Panc1 (cell line): ENCODE measurements around the gene SORCS1. TPM values are rescaled to one million over a fixed set of nuclear protein-coding genes. Genes with fewer than 3 reads are reported as not detected.

Experiments
- ATAC-seq: fragments of 200-7000 bp; cut with Tn5 transposase; 2 replicates; pipeline ENCODE4 v1.9.1; 2020; ENCODE audit warnings: mild to moderate bottlenecking, moderate library complexity
- BruUV-seq: library from RNA; stranded (reverse); fragments of 400-500 nt; replicated peaks from 2 replicates; lab custom pipeline; 2021; lab: Mats Ljungman, UMichigan
- CTCF ChIA-PET: fragments of 300-600 bp; sonication (Branson Sonifier 250); formaldehyde crosslinking; loops from one replicate; lab custom pipeline; 2022; ENCODE audit warnings: antibody characterized with exemption; lab: Charles Lee
- POLR2A ChIA-PET: fragments of 300-600 bp; sonication (Branson Sonifier 250); formaldehyde crosslinking; loops from one replicate; lab custom pipeline; 2022; ENCODE audit warnings: antibody characterized with exemption; lab: Charles Lee
- DNase-seq: peaks from one replicate; pipeline ENCODE4 v3.0.0-alpha.2; 2010; ENCODE audit warnings: low read depth, low spot score
- H3K27ac ChIP-seq: 2 replicates; pipeline ENCODE4 v1.5.1; 2011; ENCODE audit warnings: mild to moderate bottlenecking, low read length, inconsistent platforms
- H3K27me3 ChIP-seq: fragments of 200-500 bp; sonication (Bioruptor generic); 2 replicates; pipeline ENCODE4 v1.6.0; 2014; ENCODE audit warnings: low read length, inconsistent platforms; ENCODE audit not compliant: control insufficient read depth, insufficient read depth
- H3K36me3 ChIP-seq: fragments of 200-500 bp; sonication (Bioruptor generic); 2 replicates; pipeline ENCODE4 v1.5.1; 2014; ENCODE audit warnings: inconsistent platforms, mild to moderate bottlenecking, low read length, moderate library complexity; ENCODE audit not compliant: control insufficient read depth, insufficient read depth
- H3K4me1 ChIP-seq: 2 replicates; pipeline ENCODE4 v1.5.1; 2011; ENCODE audit warnings: inconsistent platforms, mild to moderate bottlenecking, low read length, moderate library complexity; ENCODE audit not compliant: control insufficient read depth, insufficient read depth
- H3K4me3 ChIP-seq, 2 experiments: 2 replicates each; pipeline ENCODE4 v1.5.1; 2011 to 2012; ENCODE audit warnings: low read depth in 2 of 2, low read length in 2 of 2, mild to moderate bottlenecking in 2 of 2, inconsistent platforms in 1 of 2, moderate library complexity in 1 of 2
- H3K9me3 ChIP-seq: fragments of 200-500 bp; sonication (Bioruptor generic); 2 replicates; pipeline ENCODE4 v1.5.1; 2014; ENCODE audit warnings: low read depth, mild to moderate bottlenecking, inconsistent platforms, low read length, moderate library complexity; ENCODE audit not compliant: control insufficient read depth, insufficient read depth
- POLR2AphosphoS5 ChIP-seq: IDR thresholded peaks from 2 replicates; pipeline ENCODE4 v1.6.1; 2012; ENCODE audit warnings: mild to moderate bottlenecking, low read depth, low read length, moderate library complexity
- SIN3A ChIP-seq: IDR thresholded peaks from 2 replicates; pipeline ENCODE4 v1.6.1; 2012; ENCODE audit warnings: low read depth, mild to moderate bottlenecking, low read length, moderate library complexity, borderline replicate concordance; ENCODE audit not compliant: insufficient read depth
- TCF7L2 ChIP-seq: IDR thresholded peaks from 2 replicates; pipeline ENCODE4 v1.6.1; 2011; ENCODE audit warnings: mild to moderate bottlenecking, low read depth, low read length, inconsistent platforms
- in situ Hi-C: cut with HindIII; loops from 2 replicates; pipeline ENCODE4 v1.10.0; 2016; ENCODE audit warnings: low sequenced_read_pairs, low pct_unique_long_range_greater_than_20kb
- intact Hi-C: fragments of 100-400 bp; cut with micrococcal nuclease; formaldehyde crosslinking; loops from one replicate; pipeline ENCODE4 v1.10.0; 2022; ENCODE audit not compliant: unreplicated experiment
- total RNA-seq: library from RNA; stranded (reverse); gene quantifications from one replicate; pipeline ENCODE4 v1.2.1, GENCODE V29; 2021; ENCODE audit not compliant: unreplicated experiment
- TF ChIP-seq, protein P1 (sequence below): fragments of 450-650 bp; IDR thresholded peaks from 2 replicates; pipeline ENCODE4 v1.5.1; 2017; ENCODE audit warnings: mild to moderate bottlenecking
- TF ChIP-seq, protein P2 (sequence below), 2 experiments: IDR thresholded peaks; 2 replicates each; pipeline ENCODE4 v1.6.1; 2011 to 2012; ENCODE audit warnings: low read depth in 2 of 2, control low read depth in 1 of 2, low read length in 1 of 2, mild to moderate bottlenecking in 1 of 2, moderate library complexity in 1 of 2; ENCODE audit not compliant: insufficient read depth in 1 of 2

Gene SORCS1
- total RNA-seq, 1 experiment from 2014 or later = not detected

DNA sequence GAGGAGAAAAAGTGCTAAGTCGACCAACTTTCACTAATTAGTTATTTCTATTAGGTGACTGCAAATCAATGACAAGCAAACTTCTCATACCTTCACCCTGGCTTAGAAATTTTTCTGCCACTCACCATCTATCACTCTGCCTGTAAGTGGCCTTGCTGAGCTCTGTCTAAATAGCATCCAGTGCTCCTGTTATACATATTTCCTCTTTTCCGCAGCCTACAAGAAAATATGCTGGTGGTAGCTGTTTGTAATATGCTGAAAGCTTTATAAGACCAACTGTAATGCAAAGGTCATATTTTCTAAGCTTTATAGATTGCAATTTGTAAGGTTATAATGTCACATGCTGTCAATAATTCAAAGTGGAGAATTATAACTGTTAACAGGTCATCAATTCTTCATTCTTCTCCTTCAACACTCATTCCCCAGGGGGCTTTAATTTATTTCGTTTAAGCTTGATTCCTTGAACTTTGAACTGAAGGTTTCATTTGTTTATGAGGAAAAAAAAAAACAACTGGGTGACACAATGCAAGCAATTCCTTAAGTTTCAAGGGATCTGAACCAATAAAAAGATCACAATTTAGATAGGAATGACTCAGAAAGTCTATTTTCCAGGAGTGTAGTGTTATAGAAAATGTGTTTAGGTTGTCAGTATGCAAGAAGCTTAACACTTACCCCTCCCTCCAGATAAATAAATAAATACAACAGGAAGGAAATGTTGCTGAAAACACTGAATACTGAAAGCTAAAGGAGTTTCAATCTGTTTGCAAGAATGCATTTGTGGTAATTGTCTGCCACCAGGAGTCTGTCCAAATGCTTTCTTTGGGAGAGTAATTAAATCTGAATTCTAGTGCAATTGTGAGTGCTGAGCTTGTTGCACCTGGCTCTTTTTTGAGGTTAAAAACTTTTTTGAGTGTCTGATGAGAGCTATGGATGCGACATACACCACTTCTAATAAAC lies 183.7 kb downstream of the SORCS1 start:
- ChIA-PET CTCF (no interaction called here), POLR2A (no interaction called here)
- intact Hi-C loops (no loop called here), in situ Hi-C loops (no loop called here)
- DNase-seq (no peak), ATAC-seq (no peak; the same call in 1 of the 2 replicates)
- H3K4me1 ChIP-seq = no peaks in the 10 kb centered on the region
- TF ChIP-seq SIN3A (no peak), POLR2AphosphoS5 (no peak), TCF7L2 (peak; percentile 61)
- H3K9me3 ChIP-seq = no peaks in the 10 kb centered on the region
- H3K36me3 ChIP-seq = no peaks in the 10 kb centered on the region
- H3K4me3 ChIP-seq = no peak overlapping the region
- no peaks in the 10 kb centered on the region for H3K27me3 ChIP-seq
- no peak overlapping the region for H3K27ac ChIP-seq
- BruUV-seq = no TSS peak

DNA sequence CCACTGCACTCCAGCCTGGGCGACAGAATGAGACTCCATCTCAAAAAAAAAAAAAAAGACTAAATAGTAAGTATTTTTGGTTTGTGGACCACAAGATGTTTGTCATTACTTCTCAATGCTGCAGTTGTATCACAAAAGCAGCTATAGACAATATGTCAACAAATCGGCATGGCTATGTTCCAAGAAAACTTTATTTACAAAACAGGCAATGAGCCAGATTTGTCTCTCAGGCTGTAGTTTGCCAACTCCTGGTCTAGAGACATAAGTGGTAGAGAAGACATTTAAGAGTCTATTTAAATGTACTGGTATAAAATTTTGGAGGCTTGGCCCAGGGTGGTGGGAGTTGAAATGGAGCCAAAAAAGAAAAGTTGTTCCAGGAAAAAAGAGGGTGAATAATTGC lies 185.8 kb downstream of the SORCS1 start:
- DNase-seq (no peak), ATAC-seq (no peak)
- Histone ChIP-seq H3K9me3 (no peaks in the 10 kb centered on the region), H3K4me1 (no peaks in the 10 kb centered on the region), H3K36me3 (no peaks in the 10 kb centered on the region), H3K27me3 (no peaks in the 10 kb centered on the region), H3K4me3 (no peak overlapping the region), H3K27ac (no peak overlapping the region)
- intact Hi-C loops = no loop called here
- in situ Hi-C loops = no loop called here
- no TSS peak for BruUV-seq
- POLR2A ChIA-PET = no interaction called here
- CTCF ChIA-PET = no interaction called here
- TF ChIP-seq, protein P1, sequence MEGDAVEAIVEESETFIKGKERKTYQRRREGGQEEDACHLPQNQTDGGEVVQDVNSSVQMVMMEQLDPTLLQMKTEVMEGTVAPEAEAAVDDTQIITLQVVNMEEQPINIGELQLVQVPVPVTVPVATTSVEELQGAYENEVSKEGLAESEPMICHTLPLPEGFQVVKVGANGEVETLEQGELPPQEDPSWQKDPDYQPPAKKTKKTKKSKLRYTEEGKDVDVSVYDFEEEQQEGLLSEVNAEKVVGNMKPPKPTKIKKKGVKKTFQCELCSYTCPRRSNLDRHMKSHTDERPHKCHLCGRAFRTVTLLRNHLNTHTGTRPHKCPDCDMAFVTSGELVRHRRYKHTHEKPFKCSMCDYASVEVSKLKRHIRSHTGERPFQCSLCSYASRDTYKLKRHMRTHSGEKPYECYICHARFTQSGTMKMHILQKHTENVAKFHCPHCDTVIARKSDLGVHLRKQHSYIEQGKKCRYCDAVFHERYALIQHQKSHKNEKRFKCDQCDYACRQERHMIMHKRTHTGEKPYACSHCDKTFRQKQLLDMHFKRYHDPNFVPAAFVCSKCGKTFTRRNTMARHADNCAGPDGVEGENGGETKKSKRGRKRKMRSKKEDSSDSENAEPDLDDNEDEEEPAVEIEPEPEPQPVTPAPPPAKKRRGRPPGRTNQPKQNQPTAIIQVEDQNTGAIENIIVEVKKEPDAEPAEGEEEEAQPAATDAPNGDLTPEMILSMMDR = no peak
- TF ChIP-seq POLR2AphosphoS5 = no peak
- TF ChIP-seq, protein P2, sequence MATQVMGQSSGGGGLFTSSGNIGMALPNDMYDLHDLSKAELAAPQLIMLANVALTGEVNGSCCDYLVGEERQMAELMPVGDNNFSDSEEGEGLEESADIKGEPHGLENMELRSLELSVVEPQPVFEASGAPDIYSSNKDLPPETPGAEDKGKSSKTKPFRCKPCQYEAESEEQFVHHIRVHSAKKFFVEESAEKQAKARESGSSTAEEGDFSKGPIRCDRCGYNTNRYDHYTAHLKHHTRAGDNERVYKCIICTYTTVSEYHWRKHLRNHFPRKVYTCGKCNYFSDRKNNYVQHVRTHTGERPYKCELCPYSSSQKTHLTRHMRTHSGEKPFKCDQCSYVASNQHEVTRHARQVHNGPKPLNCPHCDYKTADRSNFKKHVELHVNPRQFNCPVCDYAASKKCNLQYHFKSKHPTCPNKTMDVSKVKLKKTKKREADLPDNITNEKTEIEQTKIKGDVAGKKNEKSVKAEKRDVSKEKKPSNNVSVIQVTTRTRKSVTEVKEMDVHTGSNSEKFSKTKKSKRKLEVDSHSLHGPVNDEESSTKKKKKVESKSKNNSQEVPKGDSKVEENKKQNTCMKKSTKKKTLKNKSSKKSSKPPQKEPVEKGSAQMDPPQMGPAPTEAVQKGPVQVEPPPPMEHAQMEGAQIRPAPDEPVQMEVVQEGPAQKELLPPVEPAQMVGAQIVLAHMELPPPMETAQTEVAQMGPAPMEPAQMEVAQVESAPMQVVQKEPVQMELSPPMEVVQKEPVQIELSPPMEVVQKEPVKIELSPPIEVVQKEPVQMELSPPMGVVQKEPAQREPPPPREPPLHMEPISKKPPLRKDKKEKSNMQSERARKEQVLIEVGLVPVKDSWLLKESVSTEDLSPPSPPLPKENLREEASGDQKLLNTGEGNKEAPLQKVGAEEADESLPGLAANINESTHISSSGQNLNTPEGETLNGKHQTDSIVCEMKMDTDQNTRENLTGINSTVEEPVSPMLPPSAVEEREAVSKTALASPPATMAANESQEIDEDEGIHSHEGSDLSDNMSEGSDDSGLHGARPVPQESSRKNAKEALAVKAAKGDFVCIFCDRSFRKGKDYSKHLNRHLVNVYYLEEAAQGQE (IDR thresholded peaks at IDR 0.05; ENCODE audit: insufficient read depth in 1 of 2, low read depth in 2 of 2, low read length in 1 of 2) = no peak

DNA sequence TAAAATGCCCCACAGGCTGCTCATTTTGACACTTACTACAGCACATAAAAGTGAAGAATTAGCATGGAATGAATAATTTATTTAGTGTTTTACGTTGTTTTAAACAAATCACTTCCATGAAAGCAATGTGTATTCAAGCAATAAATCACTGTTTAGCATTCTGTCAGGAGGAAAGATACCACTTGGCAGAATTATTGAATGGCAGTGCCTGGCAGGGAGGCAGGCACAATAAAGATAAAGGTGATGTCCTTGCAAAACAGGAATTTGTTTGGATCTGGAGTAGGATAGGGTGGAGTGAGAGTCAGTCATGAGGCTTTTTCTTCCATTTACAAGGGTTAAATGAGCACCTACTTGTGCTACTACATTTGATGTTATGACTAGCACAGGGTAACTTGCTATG lies 190.8 kb downstream of the SORCS1 start:
- no peaks in the 10 kb centered on the region for H3K36me3 ChIP-seq
- in situ Hi-C loops = no loop called here
- no peaks in the 10 kb centered on the region for H3K9me3 ChIP-seq
- CTCF ChIA-PET = no interaction called here
- H3K4me1 ChIP-seq = no peaks in the 10 kb centered on the region
- TF ChIP-seq POLR2AphosphoS5 = no peak
- TF ChIP-seq, protein P2 (IDR thresholded peaks at IDR 0.05; ENCODE audit: insufficient read depth in 1 of 2, low read depth in 2 of 2, low read length in 1 of 2) = no peak
- no peak for TF ChIP-seq SIN3A
- TF ChIP-seq, protein P1 = no peak
- TF ChIP-seq TCF7L2 = no peak
- no TSS peak for BruUV-seq
- DNase-seq (no peak), ATAC-seq (no peak)
- POLR2A ChIA-PET = no interaction called here
- no peaks in the 10 kb centered on the region for H3K27me3 ChIP-seq
- intact Hi-C loops = no loop called here
- H3K27ac ChIP-seq = no peak overlapping the region
- H3K4me3 ChIP-seq = no peak overlapping the region
